Effector memory CD4-positive, alpha-beta T cell (primary cell): ENCODE data around the gene BCOR.

ENCODE experiments used
- DNase-seq, 3 donors: peaks; one replicate each; pipeline ENCODE4 v3.0.0-alpha.2; 2020
- H3K27ac ChIP-seq: 2 replicates; pipeline ENCODE4 v1.7.0; 2013; ENCODE audit warnings: mild to moderate bottlenecking, low read length, moderate library complexity; ENCODE audit not compliant: insufficient read depth, poor library complexity, severe bottlenecking
- H3K27me3 ChIP-seq: replicated peaks from 2 replicates; pipeline ENCODE4 v1.7.0; 2013; ENCODE audit warnings: mild to moderate bottlenecking, low read length; ENCODE audit not compliant: insufficient read depth, control insufficient read depth, poor library complexity, severe bottlenecking
- H3K36me3 ChIP-seq: 2 replicates; pipeline ENCODE4 v1.7.0; 2013; ENCODE audit warnings: mild to moderate bottlenecking, low read length, moderate library complexity; ENCODE audit not compliant: control insufficient read depth, insufficient read depth
- H3K4me1 ChIP-seq: 2 replicates; pipeline ENCODE4 v1.7.0; 2013; ENCODE audit warnings: low read length, mild to moderate bottlenecking; ENCODE audit not compliant: control insufficient read depth, insufficient read depth, poor library complexity, severe bottlenecking
- H3K4me3 ChIP-seq: 2 replicates; pipeline ENCODE4 v1.7.0; 2013; ENCODE audit warnings: low read length, low read depth, mild to moderate bottlenecking; ENCODE audit not compliant: insufficient read depth, poor library complexity, severe bottlenecking
- H3K9me3 ChIP-seq: 2 replicates; pipeline ENCODE4 v1.7.0; 2013; ENCODE audit warnings: mild to moderate bottlenecking, low read length, moderate library complexity; ENCODE audit not compliant: control insufficient read depth

Gene BCOR

DNA sequence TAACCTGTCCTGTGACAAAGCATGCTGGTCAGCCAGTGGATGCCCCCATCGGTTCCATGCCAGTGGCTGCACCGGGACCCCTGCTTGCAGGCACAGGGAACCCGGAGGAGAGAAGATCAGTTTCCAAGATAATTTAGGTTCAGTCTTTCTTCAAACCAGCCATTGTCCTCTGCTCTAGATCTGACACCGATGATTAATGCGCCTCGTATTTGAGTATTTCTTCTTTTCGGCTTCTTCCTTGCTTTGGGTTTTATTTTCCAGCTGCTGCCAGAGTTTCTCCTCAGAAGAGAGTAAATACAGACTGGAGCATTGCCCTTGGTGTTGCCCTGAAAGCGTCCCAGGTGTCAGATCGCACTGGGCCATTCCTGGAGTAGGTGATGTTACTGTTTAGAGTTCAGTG is 19.2 kb upstream of the BCOR start:
- no peak for DNase-seq
- Histone ChIP-seq H3K4me3 (no peak overlapping the region), H3K4me1 (no peaks in the 10 kb centered on the region), H3K9me3 (no peaks in the 10 kb centered on the region), H3K27ac (no peak overlapping the region), H3K27me3 (no peaks in the 10 kb centered on the region), H3K36me3 (no peaks in the 10 kb centered on the region)

DNA sequence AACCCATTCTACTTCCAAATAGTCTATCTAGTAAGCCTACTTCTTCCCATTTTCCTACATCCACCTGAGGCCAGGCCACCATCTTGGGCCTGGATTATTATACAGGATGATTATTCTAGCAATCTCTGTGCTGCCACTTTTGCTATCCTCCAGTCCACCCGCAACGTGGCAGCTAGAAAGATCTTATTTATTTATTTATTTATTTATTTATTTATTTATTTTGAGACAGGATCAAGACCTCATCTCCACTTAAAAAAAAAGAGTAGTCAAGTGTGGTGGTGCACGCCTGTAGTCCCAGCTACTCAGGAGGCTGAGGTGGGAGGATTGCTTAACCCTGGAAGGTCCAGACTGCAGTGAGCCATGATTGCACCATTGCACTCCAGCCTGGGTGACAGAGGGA is 15.2 kb upstream of the BCOR start:
- Histone ChIP-seq H3K36me3 (no peaks in the 10 kb centered on the region), H3K27me3 (no peaks in the 10 kb centered on the region), H3K4me3 (no peak overlapping the region), H3K27ac (no peak overlapping the region), H3K9me3 (no peaks in the 10 kb centered on the region), H3K4me1 (peaks cover 6% of the 10 kb centered on the region)
- DNase-seq: no peak

DNA sequence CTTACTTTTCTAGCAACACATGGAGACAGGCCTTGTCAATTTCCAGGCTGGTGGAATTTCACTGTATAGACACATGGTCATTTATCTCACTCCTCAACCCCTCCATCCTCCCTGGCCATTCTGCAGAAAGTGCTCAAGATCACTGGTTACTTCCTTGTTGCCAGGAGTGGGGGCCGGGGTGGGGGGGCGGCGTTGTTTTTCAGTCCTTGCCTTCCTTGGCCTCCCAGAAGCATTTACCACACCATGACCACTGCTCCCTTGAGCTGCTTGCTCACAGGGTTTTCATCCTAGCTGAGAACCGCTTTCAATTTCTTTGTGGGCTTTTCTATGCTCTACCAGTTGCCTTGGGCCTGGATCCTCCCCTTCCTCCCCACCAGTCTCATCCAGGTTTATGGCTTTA is 14.1 kb upstream of the BCOR start:
- Histone ChIP-seq H3K9me3 (no peaks in the 10 kb centered on the region), H3K36me3 (no peaks in the 10 kb centered on the region), H3K27ac (no peak overlapping the region), H3K27me3 (no peaks in the 10 kb centered on the region), H3K4me3 (no peak overlapping the region), H3K4me1 (peaks cover 13% of the 10 kb centered on the region)
- DNase-seq: no peak

DNA sequence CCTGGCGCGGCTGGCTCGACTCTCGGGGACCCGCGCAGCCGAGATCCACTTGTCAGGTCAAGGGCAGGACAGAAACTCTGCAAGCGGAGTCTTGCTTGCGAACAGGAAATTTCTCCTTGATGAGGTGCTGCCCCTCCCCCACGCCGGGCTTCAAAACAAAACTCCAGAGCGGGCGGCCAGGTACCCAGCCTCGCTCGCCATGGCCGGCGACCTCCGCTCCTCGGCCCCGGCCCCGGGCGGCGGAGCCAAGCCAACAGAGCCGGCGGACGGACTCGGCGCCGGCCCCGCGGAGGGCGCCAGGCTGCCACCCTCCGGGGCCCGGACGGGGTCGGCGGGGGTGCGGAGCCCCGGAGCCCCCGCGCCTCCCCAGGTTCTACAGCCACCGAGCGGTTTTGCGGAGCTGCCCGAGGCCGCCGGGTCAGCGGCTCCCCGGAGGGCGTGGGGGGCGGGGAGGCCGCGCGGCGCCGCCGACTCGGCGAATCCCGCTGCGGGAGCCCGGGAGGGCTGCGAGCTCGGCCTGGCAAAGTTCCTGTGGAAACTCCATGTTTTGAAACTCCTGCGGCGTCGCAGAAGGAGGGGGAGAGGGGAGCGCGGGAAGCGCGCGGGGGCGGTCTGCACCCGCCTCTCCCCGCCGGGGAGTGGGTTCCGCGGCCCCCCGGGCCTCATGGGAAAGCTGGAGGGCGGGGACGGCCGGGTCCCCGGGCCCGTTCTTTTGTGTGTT is 11.7 kb upstream of the BCOR start:
- H3K27ac ChIP-seq: peak overlapping the region; percentile 14
- peaks cover 25% of the 10 kb centered on the region for H3K4me1 ChIP-seq
- H3K36me3 ChIP-seq: no peaks in the 10 kb centered on the region
- no peak for DNase-seq
- no peaks in the 10 kb centered on the region for H3K9me3 ChIP-seq
- peak overlapping the region; percentile 44 for H3K4me3 ChIP-seq
- no peaks in the 10 kb centered on the region for H3K27me3 ChIP-seq

DNA sequence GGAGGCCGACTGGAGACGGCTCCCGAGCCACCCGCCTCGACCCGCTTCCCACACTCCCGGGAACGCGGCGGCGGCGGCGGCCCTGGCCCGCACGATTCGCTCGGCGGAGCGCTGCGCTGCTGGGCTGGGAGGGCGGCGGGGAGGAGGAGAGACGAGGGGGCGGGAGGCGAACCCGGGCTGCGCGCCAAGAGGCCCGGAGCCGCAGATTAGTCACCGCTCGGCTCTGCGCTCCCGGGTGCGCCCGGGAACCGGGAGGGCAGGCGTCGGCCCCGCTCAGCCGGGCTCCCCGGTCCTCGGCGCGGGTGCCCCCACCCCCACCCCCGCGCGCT is 11.2 kb upstream of the BCOR start:
- no peaks in the 10 kb centered on the region for H3K9me3 ChIP-seq
- no peaks in the 10 kb centered on the region for H3K36me3 ChIP-seq
- peak overlapping the region; percentile 44 for H3K4me3 ChIP-seq
- peak; percentile 38 to 59 (median 46) for DNase-seq
- peaks cover 26% of the 10 kb centered on the region for H3K4me1 ChIP-seq
- H3K27me3 ChIP-seq: peaks cover 2% of the 10 kb centered on the region
- peak overlapping the region; percentile 14 for H3K27ac ChIP-seq

DNA sequence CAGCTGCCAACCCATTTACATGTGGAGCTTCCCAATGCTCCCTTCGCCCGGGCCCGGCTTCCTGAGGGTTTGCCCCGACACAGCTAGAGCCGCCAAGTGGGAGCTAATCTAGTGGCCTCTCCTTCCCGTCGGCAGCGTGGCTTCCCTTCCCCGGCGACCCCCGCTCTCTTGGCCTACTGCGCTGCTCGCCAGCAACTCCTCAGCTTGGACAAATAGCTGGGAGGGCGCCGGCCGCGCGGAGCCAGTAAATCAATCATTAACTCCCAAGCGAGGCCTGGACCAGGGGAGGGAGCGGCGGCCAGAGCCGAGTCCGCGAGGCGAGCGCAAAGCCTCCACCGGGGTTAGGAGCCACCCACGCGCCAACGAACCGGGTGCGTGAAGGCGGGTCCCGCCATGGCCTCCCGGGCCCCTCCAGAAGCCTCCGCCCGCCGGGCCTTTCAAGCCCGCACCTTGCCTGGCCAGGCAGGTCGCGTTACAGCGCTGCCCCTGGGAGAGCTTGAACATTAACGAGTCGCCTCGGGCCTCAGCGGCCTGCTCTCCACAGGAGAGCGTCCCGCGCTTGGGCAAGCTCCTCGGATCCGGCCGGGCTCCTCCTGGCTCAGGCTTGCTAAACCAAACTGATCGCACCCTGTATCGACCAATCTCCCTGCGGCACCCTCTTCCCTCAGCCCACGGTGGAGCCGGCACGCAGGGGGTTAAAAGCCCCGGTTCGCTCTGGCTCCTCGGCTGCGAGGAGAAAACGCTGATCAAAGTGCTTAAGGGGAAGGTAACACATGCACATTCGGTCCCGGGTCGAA is 10.6 kb upstream of the BCOR start:
- DNase-seq: no peak
- no peaks in the 10 kb centered on the region for H3K36me3 ChIP-seq
- no peak overlapping the region for H3K27ac ChIP-seq
- H3K4me1 ChIP-seq: peaks cover 26% of the 10 kb centered on the region
- H3K9me3 ChIP-seq: no peaks in the 10 kb centered on the region
- H3K4me3 ChIP-seq: peak overlapping the region; percentile 44
- peaks cover 4% of the 10 kb centered on the region for H3K27me3 ChIP-seq

DNA sequence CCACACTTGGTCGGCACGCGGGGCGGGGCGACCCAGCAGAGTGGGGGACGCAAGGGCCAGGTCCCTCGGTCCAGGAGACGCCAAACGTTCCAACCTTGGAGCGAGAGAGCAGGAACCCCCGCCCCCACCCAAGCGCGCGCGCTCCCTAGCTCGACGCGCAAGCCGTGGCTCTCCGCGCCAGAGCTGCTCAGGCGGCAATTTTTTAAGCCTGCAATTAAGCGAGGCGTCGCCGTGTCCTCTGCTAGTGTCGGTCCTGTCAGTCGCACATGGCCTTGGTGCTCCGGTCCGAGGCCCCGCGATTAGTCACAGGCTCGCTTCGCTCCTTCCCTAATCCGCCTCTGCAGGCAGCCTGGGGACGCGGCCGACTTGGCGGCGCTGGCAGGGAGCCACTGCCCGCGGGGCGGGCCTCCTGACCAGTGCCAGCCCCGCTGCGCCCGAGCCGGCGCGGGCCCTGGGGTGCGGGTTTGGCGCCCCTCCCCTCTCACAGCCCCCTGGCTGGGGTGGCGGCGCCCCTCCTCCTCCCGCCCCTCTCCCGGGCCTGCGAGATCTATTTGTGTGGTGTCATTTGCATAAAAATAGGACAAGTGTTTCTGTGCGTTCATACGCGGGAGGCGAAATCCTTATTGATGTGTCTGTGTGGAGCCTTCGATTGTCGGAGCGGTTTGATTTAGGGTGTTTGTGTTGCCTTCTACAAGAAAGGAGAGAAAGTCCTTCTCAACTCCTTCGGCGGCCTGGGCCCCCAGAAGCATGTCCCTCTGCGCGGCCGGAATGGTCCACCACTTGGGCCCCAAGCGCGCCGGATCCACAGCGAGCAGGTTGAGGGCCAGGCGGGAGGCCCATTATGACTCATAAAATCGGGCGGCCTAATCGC is 9.8 kb upstream of the BCOR start:
- Histone ChIP-seq H3K36me3 (no peaks in the 10 kb centered on the region), H3K9me3 (no peaks in the 10 kb centered on the region), H3K4me1 (peaks cover 26% of the 10 kb centered on the region), H3K4me3 (peak overlapping the region; percentile 45), H3K27me3 (peaks cover 4% of the 10 kb centered on the region), H3K27ac (no peak overlapping the region)
- DNase-seq: no peak

DNA sequence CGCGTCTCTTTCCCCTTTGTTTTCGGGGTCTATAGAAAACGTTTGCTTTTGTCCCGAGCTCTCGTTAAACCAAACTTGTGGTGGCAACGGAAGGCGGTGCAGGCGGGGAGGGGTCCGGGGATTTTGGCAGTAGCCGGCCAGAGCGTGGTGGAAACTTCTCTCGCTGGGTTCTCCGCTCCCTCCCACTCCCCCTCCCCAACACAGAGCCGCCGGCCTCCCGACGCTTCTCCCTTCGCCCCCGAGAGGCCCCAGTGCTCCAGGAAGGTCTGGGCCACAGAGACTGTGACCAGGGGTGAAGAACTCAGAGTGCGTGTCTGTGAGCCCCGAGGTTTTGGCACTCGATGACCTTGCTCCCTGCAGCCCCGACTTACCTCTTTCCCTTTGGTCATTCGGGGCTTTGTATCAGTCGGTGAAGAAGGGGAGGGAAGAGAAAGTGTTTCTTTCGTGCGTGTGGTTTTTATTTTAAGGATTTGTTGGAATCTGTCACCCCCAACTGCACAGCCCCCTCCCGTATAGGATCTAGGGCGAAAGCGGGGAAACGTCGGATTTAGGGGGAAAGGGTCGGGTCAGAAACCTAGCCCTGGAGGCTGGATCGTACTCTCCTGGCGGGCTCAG is 9.0 kb upstream of the BCOR start:
- DNase-seq: no peak
- Histone ChIP-seq H3K4me3 (peak overlapping the region; percentile 45), H3K27ac (peak overlapping the region; percentile 57), H3K4me1 (peaks cover 26% of the 10 kb centered on the region), H3K36me3 (no peaks in the 10 kb centered on the region), H3K27me3 (peaks cover 4% of the 10 kb centered on the region), H3K9me3 (no peaks in the 10 kb centered on the region)

DNA sequence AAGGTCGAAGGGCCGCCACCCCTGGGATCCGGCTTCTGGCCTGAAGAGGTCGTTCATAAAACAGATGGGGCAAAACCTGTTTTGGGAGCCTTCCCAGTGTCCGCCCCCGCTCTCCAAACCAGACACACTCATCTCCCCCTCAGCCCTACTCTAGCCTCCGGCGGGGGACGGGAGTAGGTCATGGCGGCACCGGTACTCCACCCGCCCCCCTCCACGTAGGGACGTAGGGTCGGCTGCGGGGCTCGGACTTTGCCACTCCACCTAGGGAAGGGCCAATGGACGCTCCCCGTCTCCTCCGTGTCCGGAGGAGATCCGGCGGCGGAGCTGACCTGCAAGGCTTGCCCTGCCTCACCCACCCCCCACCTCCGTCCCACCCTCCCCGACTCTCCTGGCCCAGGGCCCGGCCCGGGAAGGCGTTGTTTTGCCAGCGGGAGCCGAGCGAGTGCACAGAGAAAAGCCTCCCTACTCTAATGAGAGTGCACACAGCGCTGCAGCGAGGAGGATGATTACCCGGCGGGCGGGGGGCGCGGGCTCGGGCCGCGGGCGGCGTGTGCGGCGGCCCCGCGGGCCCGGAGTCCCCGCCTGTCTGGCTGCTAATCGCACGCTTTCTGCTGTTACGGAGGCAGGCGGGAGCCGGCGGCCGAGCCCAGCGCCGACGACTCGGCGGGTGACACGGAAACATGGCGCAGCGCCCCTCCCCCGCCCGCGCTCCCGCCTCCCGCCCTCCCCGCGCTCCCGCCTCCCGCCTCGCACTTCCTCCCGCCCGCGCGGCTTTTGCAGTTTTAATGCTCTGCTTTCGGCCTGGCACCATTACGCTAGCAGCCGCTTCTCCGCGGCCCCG is 8.3 kb upstream of the BCOR start:
- Histone ChIP-seq H3K27me3 (peaks cover 4% of the 10 kb centered on the region), H3K4me3 (peak overlapping the region; percentile 56), H3K36me3 (no peaks in the 10 kb centered on the region), H3K27ac (peak overlapping the region; percentile 57), H3K9me3 (no peaks in the 10 kb centered on the region), H3K4me1 (peaks cover 26% of the 10 kb centered on the region)
- DNase-seq: peak; percentile 55 to 61 (median 61)
